Gastrocnemius medialis (tissue), 4 donors: ENCODE measurements around the gene AHDC1. TPM values are rescaled to one million over a fixed set of nuclear protein-coding genes. Genes with fewer than 3 reads are reported as not detected.

Experiments used
- ATAC-seq, 2 donors: fragments of 150-250 bp; one replicate each; pipeline ENCODE4 v1.9.1; 2016
- DNase-seq, 2 donors: peaks; one replicate each; pipeline ENCODE4 v3.0.0-alpha.2; 2019
- H3K27ac ChIP-seq, 4 donors: fragments of 200-600 bp; sonication (generic); 1 replicate in 1 of 4; 2 replicates in 3 of 4; pipeline ENCODE4 v1.5.1; 2016 to 2018; ENCODE audit warnings: mild to moderate bottlenecking in 2 of 4, moderate library complexity in 1 of 4
- H3K27me3 ChIP-seq, 3 donors: fragments of 200-600 bp; sonication (generic) in 2 of 3; 1 replicate in 1 of 3; 2 replicates in 2 of 3; pipeline versions ENCODE4 v1.5.1 to v1.6.0; 2016 to 2019; ENCODE audit warnings: mild to moderate bottlenecking in 1 of 3, moderate library complexity in 1 of 3
- H3K36me3 ChIP-seq, 2 donors: fragments of 200-600 bp; sonication (generic) in 1 of 2; one replicate each; pipeline ENCODE4 v1.5.1; 2017 to 2018
- H3K4me1 ChIP-seq, 2 donors: fragments of 200-600 bp; sonication (generic) in 1 of 2; one replicate each; pipeline ENCODE4 v1.5.1; 2016 to 2017; ENCODE audit warnings: mild to moderate bottlenecking in 2 of 2
- H3K4me3 ChIP-seq, 4 donors: fragments of 200-600 bp; sonication (generic) in 3 of 4; 1 replicate in 1 of 4; 2 replicates in 3 of 4; pipeline ENCODE4 v1.5.1; 2016 to 2019; ENCODE audit warnings: mild to moderate bottlenecking in 2 of 4
- H3K9me3 ChIP-seq, 3 donors: fragments of 200-600 bp; sonication (generic) in 2 of 3; 1 replicate in 1 of 3; 2 replicates in 2 of 3; pipeline ENCODE4 v1.5.1; 2016 to 2019
- POLR2A ChIP-seq, 2 donors: fragments of 450-650 bp; IDR thresholded peaks; one replicate each; pipeline ENCODE4 v1.6.1; 2017; ENCODE audit warnings: antibody characterized with exemption in 2 of 2, mild to moderate bottlenecking in 2 of 2, moderate library complexity in 2 of 2
- in situ Hi-C, 4 donors: fragments of 200-750 bp; cut with MboI; loops; one replicate each; pipeline versions ENCODE4 v1.15.0 to v1.8.0; 2017; ENCODE audit warnings: low sequenced_read_pairs in 4 of 4
- intact Hi-C: fragments of 100-400 bp; cut with DNase I; formaldehyde crosslinking; loops from one replicate; pipeline ENCODE4 v1.15.1; 2023; ENCODE audit warnings: low total_unique reads
- total RNA-seq, 4 donors: library from RNA; depleted of rRNA; stranded (reverse); fragments of >200 nt; gene quantifications; one replicate each; pipeline versions ENCODE4 v1.1.0 to v1.2.3, GENCODE V29; 2016
- TF ChIP-seq, protein P1 (sequence below), 5 experiments: fragments of 450-650 bp in 3 of 5; fragments of 200-600 bp in 2 of 5; sonication (generic) in 2 of 5; IDR thresholded peaks in 4 of 5; conservative IDR thresholded peaks in 1 of 5; 1 replicate in 4 of 5; 2 replicates in 1 of 5; pipeline ENCODE4 v1.5.1; 2016 to 2019; ENCODE audit warnings: antibody characterized with exemption in 5 of 5, mild to moderate bottlenecking in 3 of 5, moderate library complexity in 3 of 5

Gene AHDC1
- total RNA-seq, 4 donors from 2014 or later, result 22.2 to 57.9 (median 35.2) TPM

DNA sequence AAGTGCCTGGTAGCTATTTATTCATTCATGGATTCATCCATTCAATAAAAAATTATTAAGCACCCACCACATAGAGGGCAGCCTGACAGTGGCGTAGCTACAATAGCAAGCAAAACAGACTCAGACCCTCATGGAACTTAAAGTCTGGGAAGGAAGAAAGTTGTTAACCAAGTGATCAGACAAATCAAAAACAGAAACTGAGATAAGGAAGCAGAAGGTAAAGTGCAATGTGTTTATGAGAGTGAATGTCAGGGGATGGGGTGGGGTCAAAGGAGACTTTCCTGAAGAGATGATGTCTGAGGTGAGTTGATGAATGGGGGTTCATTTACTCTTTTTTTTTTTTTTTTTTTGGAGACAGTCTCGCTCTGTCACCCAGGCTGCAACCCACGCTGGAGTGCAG lies 111.1 kb downstream of the AHDC1 start:
- H3K27ac ChIP-seq, result peak overlapping the region; percentile 97 to 100 (median 100)

DNA sequence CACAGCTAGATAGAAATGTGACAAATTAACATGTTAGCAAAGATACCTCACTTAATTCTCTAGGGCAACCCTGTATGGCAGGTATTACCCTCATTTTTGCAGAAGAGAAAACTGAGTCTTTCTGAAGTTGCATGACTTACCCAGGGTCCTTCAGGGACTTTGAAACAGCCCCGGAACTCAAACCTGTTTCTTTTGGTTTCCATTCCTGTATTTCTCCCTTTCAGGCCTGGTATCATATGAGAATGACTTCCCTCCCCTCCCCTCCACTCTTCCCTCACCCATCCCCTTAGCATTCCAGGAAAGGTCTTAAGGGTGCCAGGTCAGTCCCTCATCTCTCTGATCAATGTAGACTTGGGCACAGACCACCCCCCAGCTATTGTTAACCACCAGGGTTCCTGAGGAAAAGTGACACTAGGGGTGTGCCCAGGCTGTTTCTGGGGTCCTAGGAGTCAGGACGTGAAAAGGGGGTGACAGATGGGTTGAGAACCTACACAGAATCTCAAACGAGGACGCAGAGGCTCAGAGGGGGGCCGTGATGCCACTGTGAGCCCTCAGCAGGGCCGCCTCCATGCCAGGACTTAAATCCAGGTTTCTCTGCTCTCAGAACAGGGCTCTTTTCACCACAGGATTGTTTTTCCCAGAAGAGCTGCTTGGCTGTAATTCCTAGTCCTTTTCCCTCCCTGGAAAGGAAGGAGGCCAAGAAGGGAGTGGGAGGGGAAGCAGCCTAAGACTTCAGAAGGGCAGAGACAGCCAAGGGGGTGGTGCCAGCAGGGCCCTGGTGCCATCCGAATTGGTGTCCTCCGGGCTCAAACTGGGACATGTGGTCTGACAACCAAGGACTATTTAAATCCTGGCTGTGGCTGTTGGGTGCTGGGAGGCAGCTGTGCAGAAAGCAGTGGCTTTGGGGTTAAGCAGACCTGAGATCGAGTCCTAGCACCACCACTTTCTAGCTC lies 111.9 kb downstream of the AHDC1 start:
- no peaks in the 10 kb centered on the region for H3K36me3 ChIP-seq
- in situ Hi-C loops (no loop called here), intact Hi-C loops (loop anchor here (2.0 to 5.0 kb wide), 5 partner anchors 35 to 235 kb away; partner anchors contain the start of gene FAM76A)
- H3K27ac ChIP-seq, result peak overlapping the region; percentile 97 to 100 (median 100)
- no peak overlapping the region for H3K4me3 ChIP-seq
- no peaks in the 10 kb centered on the region for H3K9me3 ChIP-seq
- peak in 1 of 2 donors; percentile 5 for ATAC-seq
- H3K4me1 ChIP-seq, result peaks cover 25 to 38% of the 10 kb centered on the region in 2 donors
- no peak for TF ChIP-seq POLR2A (IDR thresholded peaks at IDR 0.05)
- TF ChIP-seq, protein P1, sequence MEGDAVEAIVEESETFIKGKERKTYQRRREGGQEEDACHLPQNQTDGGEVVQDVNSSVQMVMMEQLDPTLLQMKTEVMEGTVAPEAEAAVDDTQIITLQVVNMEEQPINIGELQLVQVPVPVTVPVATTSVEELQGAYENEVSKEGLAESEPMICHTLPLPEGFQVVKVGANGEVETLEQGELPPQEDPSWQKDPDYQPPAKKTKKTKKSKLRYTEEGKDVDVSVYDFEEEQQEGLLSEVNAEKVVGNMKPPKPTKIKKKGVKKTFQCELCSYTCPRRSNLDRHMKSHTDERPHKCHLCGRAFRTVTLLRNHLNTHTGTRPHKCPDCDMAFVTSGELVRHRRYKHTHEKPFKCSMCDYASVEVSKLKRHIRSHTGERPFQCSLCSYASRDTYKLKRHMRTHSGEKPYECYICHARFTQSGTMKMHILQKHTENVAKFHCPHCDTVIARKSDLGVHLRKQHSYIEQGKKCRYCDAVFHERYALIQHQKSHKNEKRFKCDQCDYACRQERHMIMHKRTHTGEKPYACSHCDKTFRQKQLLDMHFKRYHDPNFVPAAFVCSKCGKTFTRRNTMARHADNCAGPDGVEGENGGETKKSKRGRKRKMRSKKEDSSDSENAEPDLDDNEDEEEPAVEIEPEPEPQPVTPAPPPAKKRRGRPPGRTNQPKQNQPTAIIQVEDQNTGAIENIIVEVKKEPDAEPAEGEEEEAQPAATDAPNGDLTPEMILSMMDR (IDR thresholded peaks at IDR 0.05 in 4 of 5, conservative IDR thresholded peaks at IDR 0.05 in 1 of 5), result no peak
- DNase-seq, result peak; percentile 45 to 75
- H3K27me3 ChIP-seq, result no peaks in the 10 kb centered on the region

More for the DNA sequence above, 111.1 kb downstream of the AHDC1 start:
- intact Hi-C loops (loop anchor here (5.0 kb wide), 3 partner anchors 35 to 235 kb away; partner anchors contain the start of gene FAM76A), in situ Hi-C loops (no loop called here)
- no peak for TF ChIP-seq POLR2A (IDR thresholded peaks at IDR 0.05)
- TF ChIP-seq, protein P1 (IDR thresholded peaks at IDR 0.05 in 4 of 5, conservative IDR thresholded peaks at IDR 0.05 in 1 of 5), result no peak
- Histone ChIP-seq H3K36me3 (no peaks in the 10 kb centered on the region), H3K27me3 (no peaks in the 10 kb centered on the region), H3K4me1 (peaks cover 23 to 36% of the 10 kb centered on the region in 2 donors), H3K9me3 (no peaks in the 10 kb centered on the region), H3K4me3 (no peak overlapping the region)
- ATAC-seq (no peak), DNase-seq (no peak)

DNA sequence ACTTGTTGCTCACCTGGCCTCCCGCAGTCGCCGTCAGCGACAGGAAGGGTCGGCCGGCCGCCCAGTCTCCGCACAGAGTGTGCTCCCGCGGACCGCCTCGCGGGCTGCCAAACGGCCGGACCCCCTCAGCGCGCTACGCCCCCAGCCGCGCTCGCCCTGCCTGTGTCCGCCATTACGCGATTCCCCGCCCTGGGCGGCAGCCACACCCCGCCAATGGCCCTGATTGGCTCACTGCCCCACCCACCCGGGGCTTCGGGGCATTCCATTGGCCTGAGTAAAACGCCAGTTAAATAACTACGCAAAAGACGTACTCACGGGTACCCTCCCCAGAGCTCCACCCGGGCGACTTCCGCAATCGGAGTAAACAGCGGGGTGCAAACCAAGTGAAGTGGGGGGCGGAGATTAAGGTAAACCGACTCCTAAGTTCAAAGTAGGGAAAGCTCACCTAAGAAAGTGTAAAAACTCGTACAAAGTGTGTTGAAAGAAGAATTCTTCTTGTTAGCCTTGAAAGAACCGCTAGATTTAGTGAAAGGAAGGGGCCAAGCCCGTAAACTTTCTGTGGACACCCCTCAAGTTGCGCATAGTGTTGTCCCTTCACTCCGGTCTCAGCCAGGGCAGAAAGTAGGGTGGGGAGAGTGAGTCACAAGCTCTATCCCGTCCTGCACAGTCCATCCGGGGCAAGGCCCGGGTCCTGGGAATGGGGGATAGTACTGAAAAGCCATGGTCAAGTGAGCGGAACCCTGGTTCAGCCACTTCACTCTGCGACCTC lies 113.8 kb downstream of the AHDC1 start, which contains the start of gene WASF2:
WASF2 (minus strand) TSS at position 195 of the 769 bp plus-strand sequence. CDS start 61,277 bp downstream, outside the sequence.
- in situ Hi-C loops (no loop called here), intact Hi-C loops (loop anchor here (1.0 to 5.0 kb wide), 6 partner anchors 37 to 237 kb away; partner anchors contain the start of gene FAM76A)
- TF ChIP-seq, protein P1 (IDR thresholded peaks at IDR 0.05 in 4 of 5, conservative IDR thresholded peaks at IDR 0.05 in 1 of 5), result no peak
- TF ChIP-seq POLR2A (IDR thresholded peaks at IDR 0.05), result peak; percentile 90 to 93
- H3K9me3 ChIP-seq, result no peaks in the 10 kb centered on the region
- peak; percentile 92 to 94 for ATAC-seq
- H3K36me3 ChIP-seq, result no peaks in the 10 kb centered on the region
- H3K4me3 ChIP-seq, result peak within 1 kb of the TSS; percentile 85 to 100 (median 95)
- peak; percentile 96 for DNase-seq
- H3K27me3 ChIP-seq, result no peaks in the 10 kb centered on the region
- H3K4me1 ChIP-seq, result peaks cover 30 to 46% of the 10 kb centered on the region in 2 donors
- H3K27ac ChIP-seq, result peak within 1 kb of the TSS; percentile 97 to 100 (median 100)

DNA sequence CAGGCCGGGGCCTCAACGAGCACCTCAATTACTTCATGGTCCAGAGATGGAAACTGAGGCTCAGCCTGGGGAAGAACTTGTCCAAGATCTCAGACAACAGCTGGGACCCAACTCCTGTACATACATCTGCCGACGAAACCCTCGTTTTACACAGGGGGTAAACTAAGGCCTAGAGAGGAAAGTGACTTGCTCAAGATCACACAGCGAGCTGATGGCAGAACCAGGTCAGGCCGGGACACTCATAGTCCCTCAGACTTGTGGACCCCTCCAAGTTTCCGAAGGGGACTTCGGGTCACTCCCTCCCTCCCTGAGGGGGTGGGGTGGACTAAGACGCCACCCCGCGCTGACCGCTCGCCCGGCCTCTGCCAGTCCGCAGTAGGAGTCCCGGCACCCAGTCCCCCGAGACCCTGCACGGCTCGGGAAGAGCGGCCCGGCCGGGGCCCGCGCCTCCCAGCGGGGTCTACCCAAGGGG lies 114.4 kb downstream of the AHDC1 start:
- Histone ChIP-seq H3K36me3 (no peaks in the 10 kb centered on the region), H3K9me3 (no peaks in the 10 kb centered on the region), H3K27ac (peak overlapping the region; percentile 97 to 100 (median 100)), H3K4me1 (peaks cover 36 to 46% of the 10 kb centered on the region in 2 donors), H3K27me3 (no peaks in the 10 kb centered on the region), H3K4me3 (peak overlapping the region; percentile 85 to 100 (median 95))
- ATAC-seq (peak; percentile 24 to 43), DNase-seq (peak in 1 of 2 donors; percentile 41)
- intact Hi-C loops, result no loop called here
- in situ Hi-C loops, result no loop called here
- TF ChIP-seq POLR2A (IDR thresholded peaks at IDR 0.05), result no peak
- TF ChIP-seq, protein P1 (IDR thresholded peaks at IDR 0.05 in 4 of 5, conservative IDR thresholded peaks at IDR 0.05 in 1 of 5), result no peak
